Measurements from ENCODE around the gene NAXD. TPM values are rescaled to one million over a fixed set of nuclear protein-coding genes. Genes with fewer than 3 reads are reported as not detected.

The NAXD gene
- total RNA-seq, 1 donor from 2014 or later = 35.0 TPM

DNA sequence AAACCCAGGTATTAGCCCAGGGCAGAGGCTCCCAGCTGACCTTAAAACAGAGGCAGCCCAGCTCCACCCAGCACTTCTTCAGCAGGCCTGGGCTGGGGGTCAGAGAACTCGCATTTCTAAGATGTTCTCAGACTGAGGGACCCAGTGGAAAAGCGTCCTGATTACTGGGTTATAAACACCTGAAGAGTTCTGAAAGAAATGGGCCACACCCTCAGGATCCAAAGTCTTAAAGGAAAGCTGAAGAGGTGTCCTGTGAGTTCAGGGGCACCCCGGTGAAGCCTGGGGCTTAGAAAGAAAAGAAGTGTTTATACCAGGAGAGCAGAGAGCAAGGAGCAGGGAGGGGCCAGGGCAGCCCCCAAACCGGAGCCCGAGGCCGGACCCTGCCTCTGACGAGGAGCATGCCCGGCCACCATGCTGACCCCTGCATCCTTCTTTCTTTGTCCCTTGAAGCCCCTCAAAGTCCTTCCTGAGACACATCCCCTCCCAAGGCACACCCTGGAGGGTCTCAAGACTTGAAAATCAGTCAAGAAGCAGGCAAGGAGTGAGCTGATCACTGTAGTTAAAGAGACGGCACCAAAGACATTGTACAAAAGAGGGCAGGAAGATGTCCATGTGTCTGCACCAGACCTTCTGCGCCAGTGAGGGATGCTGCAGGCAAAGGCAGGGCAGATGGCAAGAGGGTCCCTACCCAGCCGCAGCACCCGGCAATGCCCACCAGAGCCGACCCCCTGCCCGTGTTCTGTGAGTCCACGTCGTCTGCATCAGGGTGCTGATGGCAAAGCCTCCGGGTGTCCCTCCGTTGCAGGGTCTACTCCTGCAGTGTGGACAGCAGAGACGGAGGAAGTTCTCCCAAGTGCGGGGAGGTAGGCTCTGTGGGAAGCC, 43.2 kb upstream of the NAXD start:
- no peaks in the 10 kb centered on the region for H3K36me3 Mint-ChIP-seq (ENCODE audit: low read depth)
- peaks cover 18% of the 10 kb centered on the region for H3K27me3 Mint-ChIP-seq (ENCODE audit: low read depth)
- H3K27ac Mint-ChIP-seq (ENCODE audit: unreplicated experiment) = no peak overlapping the region
- TF ChIP-seq, protein P1, sequence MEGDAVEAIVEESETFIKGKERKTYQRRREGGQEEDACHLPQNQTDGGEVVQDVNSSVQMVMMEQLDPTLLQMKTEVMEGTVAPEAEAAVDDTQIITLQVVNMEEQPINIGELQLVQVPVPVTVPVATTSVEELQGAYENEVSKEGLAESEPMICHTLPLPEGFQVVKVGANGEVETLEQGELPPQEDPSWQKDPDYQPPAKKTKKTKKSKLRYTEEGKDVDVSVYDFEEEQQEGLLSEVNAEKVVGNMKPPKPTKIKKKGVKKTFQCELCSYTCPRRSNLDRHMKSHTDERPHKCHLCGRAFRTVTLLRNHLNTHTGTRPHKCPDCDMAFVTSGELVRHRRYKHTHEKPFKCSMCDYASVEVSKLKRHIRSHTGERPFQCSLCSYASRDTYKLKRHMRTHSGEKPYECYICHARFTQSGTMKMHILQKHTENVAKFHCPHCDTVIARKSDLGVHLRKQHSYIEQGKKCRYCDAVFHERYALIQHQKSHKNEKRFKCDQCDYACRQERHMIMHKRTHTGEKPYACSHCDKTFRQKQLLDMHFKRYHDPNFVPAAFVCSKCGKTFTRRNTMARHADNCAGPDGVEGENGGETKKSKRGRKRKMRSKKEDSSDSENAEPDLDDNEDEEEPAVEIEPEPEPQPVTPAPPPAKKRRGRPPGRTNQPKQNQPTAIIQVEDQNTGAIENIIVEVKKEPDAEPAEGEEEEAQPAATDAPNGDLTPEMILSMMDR (conservative IDR thresholded peaks at IDR 0.05) = no peak
- no peaks in the 10 kb centered on the region for H3K9me3 Mint-ChIP-seq
- no peak for DNase-seq (ENCODE audit: low read depth, low spot score)
- H3K4me1 Mint-ChIP-seq = peaks cover 12% of the 10 kb centered on the region
- no peak overlapping the region for H3K4me3 Mint-ChIP-seq

DNA sequence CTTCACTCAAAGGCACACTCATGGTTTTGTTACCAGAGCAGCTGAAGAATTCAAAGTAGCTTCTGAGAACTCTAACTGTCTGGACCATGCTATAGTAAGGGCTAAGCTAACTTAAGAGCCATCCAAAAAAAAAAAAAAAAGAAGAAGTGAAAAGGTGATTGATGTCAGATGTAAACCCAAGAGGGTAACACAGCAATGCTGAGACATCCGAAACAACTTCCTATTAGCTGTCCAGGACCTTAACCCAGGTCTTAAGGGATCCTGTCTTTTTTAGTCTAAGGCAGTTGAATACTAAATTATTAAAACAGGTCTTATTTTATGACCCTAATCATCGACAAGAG, 42.6 kb upstream of the NAXD start:
- Mint-ChIP-seq H3K4me1 (peaks cover 12% of the 10 kb centered on the region), H3K4me3 (no peak overlapping the region), H3K36me3 (ENCODE audit: low read depth) (no peaks in the 10 kb centered on the region), H3K27ac (ENCODE audit: unreplicated experiment) (no peak overlapping the region), H3K9me3 (no peaks in the 10 kb centered on the region), H3K27me3 (ENCODE audit: low read depth) (peaks cover 18% of the 10 kb centered on the region)
- TF ChIP-seq, protein P1 (conservative IDR thresholded peaks at IDR 0.05) = no peak
- DNase-seq (ENCODE audit: low read depth, low spot score) = no peak

DNA sequence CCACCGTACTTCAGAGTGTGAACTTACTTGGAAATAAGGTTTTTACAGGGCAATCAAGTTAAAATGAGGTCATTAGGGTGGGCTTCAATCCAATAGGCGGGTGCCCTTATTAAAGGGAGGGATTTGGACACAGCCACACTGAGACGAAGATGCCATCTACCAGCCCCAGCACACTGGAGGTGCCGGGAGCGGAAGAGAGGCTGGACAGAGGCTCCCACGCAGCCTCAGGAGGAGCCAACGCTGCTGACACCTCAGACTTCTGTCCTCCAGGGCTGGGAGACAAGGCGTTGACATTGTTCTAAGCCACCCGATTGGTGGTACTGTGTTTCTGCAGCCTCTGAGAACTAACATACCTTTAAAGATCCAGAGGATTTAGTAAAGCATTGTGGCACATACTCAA, 41.2 kb upstream of the NAXD start:
- peaks cover 12% of the 10 kb centered on the region for H3K4me1 Mint-ChIP-seq
- no peak overlapping the region for H3K27ac Mint-ChIP-seq (ENCODE audit: unreplicated experiment)
- H3K9me3 Mint-ChIP-seq = no peaks in the 10 kb centered on the region
- H3K27me3 Mint-ChIP-seq (ENCODE audit: low read depth) = peaks cover 18% of the 10 kb centered on the region
- H3K36me3 Mint-ChIP-seq (ENCODE audit: low read depth) = no peaks in the 10 kb centered on the region
- TF ChIP-seq, protein P1 (conservative IDR thresholded peaks at IDR 0.05) = no peak
- DNase-seq (ENCODE audit: low read depth, low spot score) = no peak
- H3K4me3 Mint-ChIP-seq = no peak overlapping the region

DNA sequence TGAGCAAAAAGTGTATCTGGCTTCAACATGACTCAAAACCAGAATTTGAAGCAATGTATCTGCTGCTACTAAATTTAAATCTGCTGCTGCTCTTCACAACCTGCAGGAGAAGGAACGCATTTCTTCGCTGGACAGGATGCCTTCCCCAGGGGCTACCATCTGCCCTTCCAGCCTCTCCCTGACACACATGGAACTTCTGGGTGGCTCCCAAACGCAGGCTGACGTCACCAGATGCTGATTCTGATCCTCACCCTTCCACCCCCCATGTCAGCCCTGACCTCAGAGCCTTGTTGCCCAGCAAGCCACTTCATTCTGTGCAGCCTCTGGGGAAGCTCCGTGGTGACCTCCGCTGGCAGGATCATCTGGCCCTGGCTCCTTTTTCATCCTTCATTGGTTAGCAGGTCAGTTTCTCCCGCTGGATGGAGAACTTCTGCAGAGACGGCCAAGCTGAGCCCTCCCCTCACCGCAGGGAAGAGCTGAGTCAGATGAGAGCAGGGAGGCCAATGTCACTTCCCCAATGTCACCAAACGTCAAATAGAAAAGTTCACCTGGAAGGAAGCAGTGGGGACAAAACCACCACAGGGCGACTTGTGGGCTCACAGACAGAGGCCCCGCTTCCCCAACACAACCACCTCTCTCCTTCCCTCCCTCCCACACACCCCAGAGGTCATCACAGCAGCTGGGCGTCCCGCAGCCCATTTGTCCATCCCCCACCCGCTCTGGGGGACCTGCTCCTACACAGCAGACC, 39.8 kb upstream of the NAXD start:
- Mint-ChIP-seq H3K36me3 (ENCODE audit: low read depth) (no peaks in the 10 kb centered on the region), H3K9me3 (no peaks in the 10 kb centered on the region), H3K27me3 (ENCODE audit: low read depth) (peaks cover 14% of the 10 kb centered on the region), H3K4me1 (peaks cover 12% of the 10 kb centered on the region), H3K27ac (ENCODE audit: unreplicated experiment) (no peak overlapping the region), H3K4me3 (no peak overlapping the region)
- DNase-seq (ENCODE audit: low read depth, low spot score) = no peak
- TF ChIP-seq, protein P1 (conservative IDR thresholded peaks at IDR 0.05) = no peak

DNA sequence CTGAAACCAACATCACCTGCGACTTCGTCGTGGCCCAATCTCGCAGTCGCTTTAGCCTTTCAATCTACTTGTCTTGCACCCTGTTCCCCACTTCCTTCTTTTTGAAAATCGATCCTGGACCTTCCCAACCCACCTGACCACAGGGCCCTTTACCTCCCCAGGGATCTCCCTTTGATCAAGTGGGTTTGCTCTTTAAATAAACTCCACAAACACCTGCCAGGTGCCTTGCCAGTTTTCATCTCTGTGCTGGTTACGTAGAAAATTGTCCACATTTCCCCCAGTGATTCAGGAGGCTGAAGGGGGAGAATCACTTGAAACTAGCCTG, 39.3 kb upstream of the NAXD start:
- peaks cover 14% of the 10 kb centered on the region for H3K27me3 Mint-ChIP-seq (ENCODE audit: low read depth)
- H3K36me3 Mint-ChIP-seq (ENCODE audit: low read depth) = no peaks in the 10 kb centered on the region
- TF ChIP-seq, protein P1 (conservative IDR thresholded peaks at IDR 0.05) = no peak
- peaks cover 12% of the 10 kb centered on the region for H3K4me1 Mint-ChIP-seq
- no peak overlapping the region for H3K4me3 Mint-ChIP-seq
- H3K27ac Mint-ChIP-seq (ENCODE audit: unreplicated experiment) = no peak overlapping the region
- no peak for DNase-seq (ENCODE audit: low read depth, low spot score)
- H3K9me3 Mint-ChIP-seq = no peaks in the 10 kb centered on the region

Measured in neural crest cell (in vitro differentiated cells).